H1 (cell line): ENCODE results near the gene RGS9BP. TPM values are rescaled to one million over a fixed set of nuclear protein-coding genes. Genes with fewer than 3 reads are reported as not detected.

ENCODE experiments used
- CTCF ChIA-PET: fragments of 300-600 bp; sonication (Branson Sonifier 250); formaldehyde crosslinking; loops from one replicate; lab custom pipeline; 2021; ENCODE audit not compliant: partially characterized antibody; lab: Charles Lee
- POLR2A ChIA-PET: fragments of 300-600 bp; sonication (Branson Sonifier 250); formaldehyde crosslinking; loops from one replicate; lab custom pipeline; 2021; ENCODE audit warnings: inconsistent platforms; ENCODE audit not compliant: partially characterized antibody; lab: Charles Lee
- DNase-seq, 2 experiments: peaks; one replicate each; pipeline versions ENCODE4 v3.0.0 to v3.0.0-alpha.2; 2010 to 2022; ENCODE audit warnings: low spot score in 2 of 2, low read depth in 1 of 2, mixed read lengths in 1 of 2
- FAIRE-seq: peaks from 2 replicates; lab custom pipeline; 2011; peaks lifted over from hg19 to GRCh38; lab: Jason Lieb, UNC
- H2AFZ ChIP-seq: 2 replicates; pipeline ENCODE4 v1.8.1; 2012; ENCODE audit warnings: low read length, inconsistent platforms
- H2AK5ac ChIP-seq: 2 replicates; pipeline ENCODE4 v1.6.1; 2013; ENCODE audit warnings: low read depth, low read length
- H2BK120ac ChIP-seq: replicated peaks from 2 replicates; pipeline ENCODE3; 2013; ENCODE audit warnings: low read depth, low read length, inconsistent platforms
- H2BK12ac ChIP-seq: 2 replicates; pipeline ENCODE4 v1.6.1; 2013; ENCODE audit warnings: low read depth, low read length
- H2BK15ac ChIP-seq: 2 replicates; pipeline ENCODE4 v1.6.1; 2013; ENCODE audit warnings: low read length
- H2BK20ac ChIP-seq: 2 replicates; pipeline ENCODE4 v1.6.1; 2013; ENCODE audit warnings: low read length
- H2BK5ac ChIP-seq: 2 replicates; pipeline ENCODE4 v1.6.1; 2013; ENCODE audit warnings: low read depth, low read length
- H3K14ac ChIP-seq: 2 replicates; pipeline ENCODE4 v1.6.1; 2013; ENCODE audit warnings: inconsistent platforms; ENCODE audit not compliant: insufficient read length
- H3K18ac ChIP-seq: 2 replicates; pipeline ENCODE4 v1.6.1; 2013; ENCODE audit warnings: low read length; ENCODE audit errors: extremely low read depth
- H3K23ac ChIP-seq: 2 replicates; pipeline ENCODE4 v1.6.1; 2013; ENCODE audit warnings: inconsistent platforms; ENCODE audit not compliant: insufficient read length
- H3K23me2 ChIP-seq: 2 replicates; pipeline ENCODE4 v1.6.1; 2013; ENCODE audit warnings: low read depth, low read length
- H3K27ac ChIP-seq: 2 replicates; pipeline ENCODE4 v1.6.1; 2011; ENCODE audit warnings: low read depth, low read length, inconsistent platforms
- H3K27me3 ChIP-seq, 4 experiments: replicated peaks in 1 of 4; 1 replicate in 1 of 4; 2 replicates in 3 of 4; pipeline versions ENCODE4 v1.6.1 to v1.8.1; 2011 to 2013; ENCODE audit warnings: low read length in 3 of 4, mild to moderate bottlenecking in 3 of 4, inconsistent platforms in 2 of 4, mixed read lengths in 2 of 4, moderate library complexity in 1 of 4; ENCODE audit not compliant: control insufficient read depth in 3 of 4, insufficient read depth in 3 of 4; ENCODE audit errors: extremely low read depth in 1 of 4
- H3K36me3 ChIP-seq, 4 experiments: 2 replicates each; pipeline versions ENCODE4 v1.6.1 to v1.8.1; 2011 to 2013; ENCODE audit warnings: mild to moderate bottlenecking in 4 of 4, low read length in 3 of 4, moderate library complexity in 2 of 4, control low read depth in 1 of 4, inconsistent platforms in 1 of 4; ENCODE audit not compliant: insufficient read depth in 4 of 4, control insufficient read depth in 2 of 4
- H3K4ac ChIP-seq: replicated peaks from 2 replicates; pipeline ENCODE3; 2013; ENCODE audit warnings: low read length, low read depth, mixed read lengths, inconsistent platforms; ENCODE audit not compliant: insufficient read length
- H3K4me1 ChIP-seq, 4 experiments: replicated peaks in 1 of 4; 1 replicate in 1 of 4; 2 replicates in 3 of 4; pipeline versions ENCODE4 v1.6.1 to v1.8.1; 2011 to 2013; ENCODE audit warnings: low read length in 3 of 4, inconsistent platforms in 2 of 4, mixed read lengths in 1 of 4; ENCODE audit not compliant: insufficient read depth in 4 of 4, control insufficient read depth in 3 of 4
- H3K4me2 ChIP-seq, 2 experiments: 2 replicates each; pipeline versions ENCODE4 v1.6.1 to v1.8.1; 2011 to 2013; ENCODE audit warnings: low read depth in 2 of 2, low read length in 2 of 2, control low read depth in 1 of 2, inconsistent platforms in 1 of 2, mild to moderate bottlenecking in 1 of 2; ENCODE audit not compliant: insufficient read depth in 1 of 2
- H3K4me3 ChIP-seq, 4 experiments: fragments of 200-600, 300-600 bp in 1 of 4; sonication (generic), shearing (Covaris generic), sonication (Bioruptor Twin) in 1 of 4; 2 replicates each; pipeline versions ENCODE4 v1.5.1 to v1.8.1; 2011 to 2016; ENCODE audit warnings: low read length in 4 of 4, low read depth in 3 of 4, control low read depth in 2 of 4, inconsistent platforms in 2 of 4, mild to moderate bottlenecking in 2 of 4, mixed read lengths in 1 of 4, moderate library complexity in 1 of 4; ENCODE audit not compliant: insufficient read depth in 2 of 4; ENCODE audit errors: extremely low read depth in 1 of 4
- H3K56ac ChIP-seq: replicated peaks from 2 replicates; pipeline ENCODE3; 2013; ENCODE audit warnings: low read depth, mild to moderate bottlenecking, mixed read lengths, low read length, inconsistent platforms; ENCODE audit not compliant: insufficient read length
- H3K79me1 ChIP-seq: 2 replicates; pipeline ENCODE4 v1.6.1; 2013; ENCODE audit warnings: low read depth, low read length, control low read depth
- H3K79me2 ChIP-seq, 2 experiments: 2 replicates each; pipeline versions ENCODE4 v1.6.1 to v1.8.1; 2012 to 2013; ENCODE audit warnings: low read length in 2 of 2, mild to moderate bottlenecking in 2 of 2, inconsistent platforms in 1 of 2; ENCODE audit not compliant: insufficient read depth in 2 of 2, control insufficient read depth in 1 of 2
- H3K9ac ChIP-seq, 4 experiments: replicated peaks in 1 of 4; 1 replicate in 1 of 4; 2 replicates in 3 of 4; pipeline versions ENCODE4 v1.6.1 to v1.8.1; 2011 to 2013; ENCODE audit warnings: low read depth in 3 of 4, low read length in 3 of 4, control low read depth in 2 of 4, mild to moderate bottlenecking in 2 of 4, moderate library complexity in 2 of 4, inconsistent platforms in 1 of 4; ENCODE audit errors: extremely low read depth in 1 of 4
- H3K9me3 ChIP-seq, 2 experiments: 2 replicates each; pipeline versions ENCODE4 v1.6.1 to v1.8.1; 2012 to 2013; ENCODE audit warnings: mild to moderate bottlenecking in 2 of 2, moderate library complexity in 2 of 2, control low read depth in 1 of 2, inconsistent platforms in 1 of 2, low read depth in 1 of 2, low read length in 1 of 2, mixed read lengths in 1 of 2; ENCODE audit not compliant: insufficient read depth in 2 of 2
- H4K20me1 ChIP-seq, 2 experiments: replicated peaks in 1 of 2; 2 replicates each; pipeline versions ENCODE3 to v1.8.1; 2011 to 2013; ENCODE audit warnings: inconsistent platforms in 2 of 2, low read length in 2 of 2, mild to moderate bottlenecking in 1 of 2; ENCODE audit not compliant: insufficient read depth in 2 of 2, control insufficient read depth in 1 of 2
- H4K5ac ChIP-seq: 2 replicates; pipeline ENCODE4 v1.6.1; 2013; ENCODE audit warnings: low read length, low read depth, mixed read lengths, inconsistent platforms; ENCODE audit not compliant: insufficient read length
- H4K8ac ChIP-seq: 2 replicates; pipeline ENCODE4 v1.8.0; 2013; ENCODE audit warnings: mild to moderate bottlenecking, moderate library complexity, low read length, inconsistent platforms; ENCODE audit not compliant: insufficient read depth; ENCODE audit errors: extremely low read depth
- H4K91ac ChIP-seq: replicated peaks from 2 replicates; pipeline ENCODE3; 2013; ENCODE audit warnings: low read length, mixed read lengths, inconsistent platforms; ENCODE audit not compliant: insufficient read length
- BCL11A ChIP-seq, 2 experiments: IDR thresholded peaks; one replicate each; pipeline ENCODE4 v1.6.1; 2011; ENCODE audit warnings: low read depth in 2 of 2, low read length in 2 of 2, mild to moderate bottlenecking in 2 of 2
- GABPA ChIP-seq: IDR thresholded peaks from 2 replicates; pipeline ENCODE4 v1.6.1; 2011; ENCODE audit warnings: mild to moderate bottlenecking, low read length, moderate library complexity, borderline replicate concordance; ENCODE audit not compliant: insufficient read depth
- HDAC6 ChIP-seq: IDR thresholded peaks from one replicate; pipeline ENCODE4 v1.7.1; 2012; ENCODE audit warnings: low read depth, mild to moderate bottlenecking, inconsistent platforms, low read length, moderate library complexity
- KDM5A ChIP-seq: fragments of 200-600 bp; IDR thresholded peaks from 2 replicates; pipeline ENCODE4 v1.7.1; 2012; ENCODE audit warnings: mild to moderate bottlenecking, low read length, inconsistent platforms, mixed read lengths
- NANOG ChIP-seq: IDR thresholded peaks from 2 replicates; pipeline ENCODE4 v1.6.1; 2011; ENCODE audit warnings: low read length, low read depth, mild to moderate bottlenecking, inconsistent platforms; ENCODE audit not compliant: insufficient read depth, poor library complexity, severe bottlenecking
- POLR2A ChIP-seq, 2 experiments: IDR thresholded peaks; 1 replicate in 1 of 2; 2 replicates in 1 of 2; pipeline ENCODE4 v1.6.1; 2011; ENCODE audit warnings: low read depth in 2 of 2, low read length in 2 of 2, mild to moderate bottlenecking in 2 of 2; ENCODE audit errors: control extremely low read depth in 1 of 2
- SIRT6 ChIP-seq: IDR thresholded peaks from one replicate; pipeline ENCODE4 v1.7.1; 2012; ENCODE audit warnings: low read length, inconsistent platforms
- SP4 ChIP-seq: IDR thresholded peaks from 2 replicates; pipeline ENCODE4 v1.6.1; 2012; ENCODE audit warnings: low read length, inconsistent platforms
- TEAD4 ChIP-seq: IDR thresholded peaks from 2 replicates; pipeline ENCODE4 v1.6.1; 2012; ENCODE audit warnings: low read depth, low read length, inconsistent platforms, mixed read lengths
- YY1 ChIP-seq: IDR thresholded peaks from 2 replicates; pipeline ENCODE4 v1.6.1; 2011; ENCODE audit warnings: low read depth, mild to moderate bottlenecking, low read length
- ZNF274 ChIP-seq: IDR thresholded peaks from 2 replicates; pipeline ENCODE4 v1.7.0; 2012; ENCODE audit warnings: low read length, borderline replicate concordance; ENCODE audit errors: extremely low read depth
- WGBS, 2 experiments: shearing (Covaris generic) in 1 of 2; methylation state at CpG; one replicate each; pipeline versions ENCODE4 v1.1.6 to v1.1.7; 2013 to 2015; ENCODE audit warnings: low lambda C conversion rate in 2 of 2, mixed read lengths in 2 of 2, inconsistent platforms in 1 of 2, low coverage in 1 of 2, missing lambda C conversion rate in 1 of 2; ENCODE audit not compliant: insufficient replicate concordance in 2 of 2, insufficient coverage in 1 of 2, insufficient read length in 1 of 2; ENCODE audit errors: extremely low coverage in 1 of 2, missing lambda C conversion rate in 1 of 2; 5-methylcytosine and 5-hydroxymethylcytosine counted together
- polyA plus RNA-seq, 7 experiments: library from polyadenylated mRNA; depleted of rRNA in 3 of 7; stranded (reverse) in 5 of 7; unstranded in 2 of 7; fragments of >200 nt in 5 of 7; fragments of 200-250 nt in 2 of 7; gene quantifications; 1 replicate in 5 of 7; 2 replicates in 1 of 7; 4 replicates in 1 of 7; pipeline versions ENCODE4 v1.2.1 to v1.2.3, GENCODE V29; 2011 to 2013; ENCODE audit warnings: missing spikeins in 2 of 7, mixed read lengths in 2 of 7
- total RNA-seq: library from RNA; stranded (reverse); fragmentation: NEBNext Ultra II Directional; extraction: Animal tissue kit (Norgen Biotek cat#: 25700); gene quantifications from 2 replicates; pipeline ENCODE4 v1.2.1, GENCODE V29; 2021

Gene RGS9BP
- total and polyA plus RNA-seq, 2 of the 8 experiments (the other 6 are each of a cell fraction or from before 2014, with no cell fraction given) = 0.11 to 0.26 TPM

DNA sequence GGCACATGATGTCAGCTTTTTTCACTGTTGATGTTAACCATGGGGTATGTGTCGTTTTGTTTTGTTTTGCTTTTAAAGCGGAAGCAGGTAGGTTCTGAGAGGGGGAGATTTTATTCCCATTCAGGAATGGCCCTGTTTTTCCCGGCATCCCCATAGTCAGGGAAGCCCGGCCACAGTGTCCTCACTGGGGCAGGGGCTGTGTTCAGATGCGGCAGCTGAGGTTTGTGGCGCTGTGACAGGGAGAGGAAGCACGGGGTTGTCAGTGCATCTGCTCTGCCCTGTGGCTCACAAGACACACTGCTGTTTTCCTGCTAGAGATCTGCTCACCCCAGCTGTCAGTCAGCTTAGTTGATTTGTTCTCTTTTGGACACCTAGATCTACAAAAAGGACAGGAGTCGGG is 28.3 kb upstream of the RGS9BP start:
- no peaks in the 10 kb centered on the region for H3K23me2 ChIP-seq
- H3K36me3 ChIP-seq = peaks cover 5 to 39% (median 23%) of the 10 kb centered on the region in 4 experiments; a peak in 7 of 8 replicates
- H2BK5ac ChIP-seq = no peak overlapping the region
- peaks cover 0 to 5% of the 10 kb centered on the region in 2 experiments for H4K20me1 ChIP-seq
- ChIA-PET CTCF (no interaction called here), POLR2A (no interaction called here)
- no peak overlapping the region for H4K8ac ChIP-seq
- no peak overlapping the region for H3K4ac ChIP-seq
- H3K4me1 ChIP-seq = peaks cover 0 to 6% (median 3%) of the 10 kb centered on the region in 4 experiments; a peak in 3 of 7 replicates
- H2BK120ac ChIP-seq = no peak overlapping the region
- no peak overlapping the region for H3K4me3 ChIP-seq
- DNase-seq = no peak
- no peaks in the 10 kb centered on the region for H3K27me3 ChIP-seq
- no peak overlapping the region for H3K23ac ChIP-seq
- H3K4me2 ChIP-seq = no peak overlapping the region
- H3K56ac ChIP-seq = no peak overlapping the region
- H3K9me3 ChIP-seq = no peaks in the 10 kb centered on the region
- H3K18ac ChIP-seq = no peak overlapping the region
- no peaks in the 10 kb centered on the region for H3K79me1 ChIP-seq
- H4K5ac ChIP-seq = no peak overlapping the region
- H2BK15ac ChIP-seq = no peak overlapping the region
- no peak for FAIRE-seq
- H2BK12ac ChIP-seq = no peak overlapping the region
- no peak overlapping the region for H2AK5ac ChIP-seq
- H2BK20ac ChIP-seq = no peak overlapping the region
- H3K9ac ChIP-seq = no peak overlapping the region
- no peak overlapping the region for H2AFZ ChIP-seq
- no peak overlapping the region for H4K91ac ChIP-seq
- H3K27ac ChIP-seq = no peak overlapping the region
- H3K14ac ChIP-seq = no peak overlapping the region
- 90% methylated on average over 8 of the region's 8 CpGs; no CpG with 5 or more reads in 1 of the 2 experiments for WGBS, 2 experiments
- H3K79me2 ChIP-seq = no peaks in the 10 kb centered on the region; a peak in 1 of 4 replicates
- TF ChIP-seq KDM5A (no peak), ZNF274 (no peak), GABPA (no peak), SP4 (no peak), BCL11A (IDR thresholded peaks at IDR 0.05; ENCODE audit: low read depth in 2 of 2, low read length in 2 of 2) (no peak), NANOG (no peak), POLR2A (IDR thresholded peaks at IDR 0.05; ENCODE audit: control extremely low read depth in 1 of 2, low read depth in 2 of 2, low read length in 2 of 2) (no peak), SIRT6 (no peak), TEAD4 (no peak), YY1 (no peak), HDAC6 (no peak)
